ENCODE data around the gene SCUBE1. TPM values are rescaled to one million over a fixed set of nuclear protein-coding genes. Genes with fewer than 3 reads are reported as not detected.

SCUBE1 gene
- total RNA-seq, 1 donor from 2014 or later = 0.91 TPM

DNA sequence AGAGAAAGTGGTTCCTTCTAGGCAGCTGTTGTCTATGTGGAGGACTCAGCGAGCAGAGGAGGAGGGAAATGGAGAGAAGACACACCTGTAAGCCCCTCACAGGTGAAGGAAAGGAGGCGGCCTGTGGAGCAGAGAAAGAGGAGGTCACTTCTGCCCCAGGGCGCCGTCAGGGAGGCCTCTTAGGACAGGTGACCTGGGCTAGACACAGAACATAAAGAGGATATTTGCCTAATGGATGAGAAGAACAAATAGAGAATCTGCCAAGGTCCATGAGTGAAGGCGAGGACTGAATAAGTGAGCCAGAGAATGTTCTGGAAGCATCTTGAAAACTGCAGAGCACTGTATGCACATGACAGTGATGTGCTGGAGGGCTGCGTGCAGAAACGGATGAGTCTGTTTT, 2.2 kb upstream of the SCUBE1 start:
- DNase-seq (ENCODE audit: extremely low spot score, unreplicated experiment) = no peak
- Mint-ChIP-seq H3K27me3 (ENCODE audit: unreplicated experiment) (peaks cover 75% of the 10 kb centered on the region), H3K9me3 (ENCODE audit: unreplicated experiment) (no peaks in the 10 kb centered on the region), H3K27ac (ENCODE audit: unreplicated experiment) (no peak overlapping the region), H3K4me3 (ENCODE audit: unreplicated experiment) (no peak overlapping the region), H3K36me3 (ENCODE audit: unreplicated experiment) (no peaks in the 10 kb centered on the region), H3K4me1 (ENCODE audit: unreplicated experiment) (peaks cover 2% of the 10 kb centered on the region)
- TF ChIP-seq, protein P1, sequence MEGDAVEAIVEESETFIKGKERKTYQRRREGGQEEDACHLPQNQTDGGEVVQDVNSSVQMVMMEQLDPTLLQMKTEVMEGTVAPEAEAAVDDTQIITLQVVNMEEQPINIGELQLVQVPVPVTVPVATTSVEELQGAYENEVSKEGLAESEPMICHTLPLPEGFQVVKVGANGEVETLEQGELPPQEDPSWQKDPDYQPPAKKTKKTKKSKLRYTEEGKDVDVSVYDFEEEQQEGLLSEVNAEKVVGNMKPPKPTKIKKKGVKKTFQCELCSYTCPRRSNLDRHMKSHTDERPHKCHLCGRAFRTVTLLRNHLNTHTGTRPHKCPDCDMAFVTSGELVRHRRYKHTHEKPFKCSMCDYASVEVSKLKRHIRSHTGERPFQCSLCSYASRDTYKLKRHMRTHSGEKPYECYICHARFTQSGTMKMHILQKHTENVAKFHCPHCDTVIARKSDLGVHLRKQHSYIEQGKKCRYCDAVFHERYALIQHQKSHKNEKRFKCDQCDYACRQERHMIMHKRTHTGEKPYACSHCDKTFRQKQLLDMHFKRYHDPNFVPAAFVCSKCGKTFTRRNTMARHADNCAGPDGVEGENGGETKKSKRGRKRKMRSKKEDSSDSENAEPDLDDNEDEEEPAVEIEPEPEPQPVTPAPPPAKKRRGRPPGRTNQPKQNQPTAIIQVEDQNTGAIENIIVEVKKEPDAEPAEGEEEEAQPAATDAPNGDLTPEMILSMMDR (IDR thresholded peaks at IDR 0.05) = no peak

DNA sequence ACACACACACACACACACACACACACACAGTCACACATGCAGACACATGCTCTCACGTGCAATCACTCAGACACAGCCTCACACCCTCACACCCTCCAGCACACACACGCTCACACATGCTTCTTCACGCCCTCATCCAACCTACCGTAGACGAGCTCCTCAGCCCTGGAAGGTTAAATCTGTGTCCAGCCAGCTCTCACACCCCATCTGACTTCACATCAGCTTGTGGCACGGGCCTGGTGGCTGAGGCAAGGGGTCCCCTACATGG, 1.3 kb upstream of the SCUBE1 start:
- TF ChIP-seq, protein P1 (IDR thresholded peaks at IDR 0.05) = no peak
- peaks cover 71% of the 10 kb centered on the region for H3K27me3 Mint-ChIP-seq (ENCODE audit: unreplicated experiment)
- peaks cover 2% of the 10 kb centered on the region for H3K4me1 Mint-ChIP-seq (ENCODE audit: unreplicated experiment)
- no peak overlapping the region for H3K4me3 Mint-ChIP-seq (ENCODE audit: unreplicated experiment)
- H3K36me3 Mint-ChIP-seq (ENCODE audit: unreplicated experiment) = no peaks in the 10 kb centered on the region
- DNase-seq (ENCODE audit: extremely low spot score, unreplicated experiment) = no peak
- no peaks in the 10 kb centered on the region for H3K9me3 Mint-ChIP-seq (ENCODE audit: unreplicated experiment)
- H3K27ac Mint-ChIP-seq (ENCODE audit: unreplicated experiment) = no peak overlapping the region

DNA sequence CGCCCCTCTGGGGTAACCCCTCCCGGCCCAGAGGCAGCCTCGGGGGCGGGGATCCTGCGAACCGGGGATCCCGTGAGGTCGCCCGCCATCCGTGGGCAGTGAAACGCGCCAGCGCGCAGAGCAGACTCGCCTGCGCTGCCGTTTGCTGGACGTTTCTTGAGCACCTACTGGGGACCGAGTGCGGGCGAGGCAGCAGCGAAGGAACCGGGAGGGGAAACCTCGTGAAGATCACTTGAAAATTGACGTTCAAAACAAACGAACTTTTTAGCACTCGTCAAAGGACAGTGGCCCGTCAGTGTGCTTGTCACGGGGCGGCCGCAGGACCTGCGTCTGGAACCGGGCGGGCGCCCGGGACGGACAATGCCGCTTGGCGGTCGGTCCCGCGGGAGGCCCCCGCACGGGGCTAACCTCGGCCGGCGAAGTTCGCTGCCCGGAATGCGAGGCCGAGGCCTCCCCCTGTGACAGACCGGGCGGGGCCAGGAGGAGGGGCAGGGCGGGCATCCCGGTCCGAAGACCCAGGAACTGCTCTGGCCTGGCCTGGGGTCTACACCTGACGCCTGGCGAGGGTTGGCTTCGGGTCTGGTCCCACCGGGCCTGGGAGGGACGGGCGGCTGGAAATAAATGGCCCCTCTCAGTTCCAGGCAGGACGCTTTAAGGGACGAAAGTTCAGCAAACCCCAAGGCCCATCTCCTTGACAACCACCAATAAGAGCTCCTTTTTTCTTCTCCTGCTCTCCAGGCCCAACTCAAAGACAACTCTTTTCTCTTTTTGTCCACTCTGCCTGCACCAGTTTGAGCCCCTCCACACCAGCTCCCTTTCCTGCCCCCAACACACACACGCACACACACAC, 723 bp upstream of the SCUBE1 start:
- Mint-ChIP-seq H3K36me3 (ENCODE audit: unreplicated experiment) (no peaks in the 10 kb centered on the region), H3K4me1 (ENCODE audit: unreplicated experiment) (peaks cover 2% of the 10 kb centered on the region), H3K4me3 (ENCODE audit: unreplicated experiment) (no peak overlapping the region), H3K9me3 (ENCODE audit: unreplicated experiment) (no peaks in the 10 kb centered on the region), H3K27ac (ENCODE audit: unreplicated experiment) (no peak overlapping the region), H3K27me3 (ENCODE audit: unreplicated experiment) (peaks cover 67% of the 10 kb centered on the region)
- no peak for DNase-seq (ENCODE audit: extremely low spot score, unreplicated experiment)
- TF ChIP-seq, protein P1 (IDR thresholded peaks at IDR 0.05) = no peak

DNA sequence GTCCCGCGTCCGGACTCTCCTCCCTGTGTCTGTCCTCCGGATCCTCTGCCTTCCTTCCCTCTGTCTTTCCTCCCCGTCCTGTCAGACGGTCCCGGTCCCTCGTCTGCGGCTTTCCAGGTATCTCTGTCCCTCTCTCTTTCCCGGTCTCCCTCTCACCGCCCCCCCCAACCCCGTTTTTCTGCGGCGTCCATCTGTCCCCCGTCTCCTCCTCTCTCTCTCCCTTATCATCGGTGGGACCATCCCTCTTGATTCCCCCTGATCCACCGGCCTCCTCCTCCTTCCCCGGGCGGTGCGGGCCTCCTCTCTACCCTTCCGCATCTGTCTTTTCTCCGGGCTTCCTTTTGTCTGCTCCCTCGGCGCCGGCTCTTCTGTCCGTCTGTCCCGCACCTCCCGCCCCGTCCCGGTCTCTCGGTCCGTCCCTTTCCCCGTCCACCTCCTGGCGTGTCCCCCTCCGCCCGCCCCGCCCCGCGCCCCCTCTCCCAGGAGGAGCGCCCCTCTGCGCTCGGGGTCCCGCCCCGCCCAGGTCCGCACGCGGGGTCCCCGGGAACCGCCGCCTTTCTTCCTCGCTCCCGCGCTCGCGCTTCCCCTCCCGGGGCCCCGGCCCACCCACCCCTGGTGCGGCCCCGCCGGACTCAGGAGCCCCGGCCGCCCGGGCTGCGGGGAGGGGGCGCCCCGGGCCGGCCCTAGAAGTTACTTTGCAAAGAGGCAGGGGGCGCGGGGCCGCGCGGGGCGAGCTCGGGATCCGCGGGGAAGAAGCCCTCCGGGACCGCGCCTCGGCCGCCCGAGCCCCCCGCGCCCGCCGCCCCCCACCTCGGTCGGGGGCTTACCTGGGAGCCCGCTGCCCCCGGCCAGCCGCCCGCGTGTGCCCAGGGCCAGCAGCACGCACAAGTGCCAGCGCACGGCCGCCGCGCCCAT, 568 bp downstream of the SCUBE1 start:
- Mint-ChIP-seq H3K27me3 (ENCODE audit: unreplicated experiment) (peaks cover 64% of the 10 kb centered on the region), H3K9me3 (ENCODE audit: unreplicated experiment) (no peaks in the 10 kb centered on the region), H3K36me3 (ENCODE audit: unreplicated experiment) (no peaks in the 10 kb centered on the region), H3K27ac (ENCODE audit: unreplicated experiment) (no peak overlapping the region), H3K4me3 (ENCODE audit: unreplicated experiment) (peak overlapping the region; percentile 45), H3K4me1 (ENCODE audit: unreplicated experiment) (peaks cover 2% of the 10 kb centered on the region)
- DNase-seq (ENCODE audit: extremely low spot score, unreplicated experiment) = no peak
- TF ChIP-seq, protein P1 (IDR thresholded peaks at IDR 0.05) = no peak

DNA sequence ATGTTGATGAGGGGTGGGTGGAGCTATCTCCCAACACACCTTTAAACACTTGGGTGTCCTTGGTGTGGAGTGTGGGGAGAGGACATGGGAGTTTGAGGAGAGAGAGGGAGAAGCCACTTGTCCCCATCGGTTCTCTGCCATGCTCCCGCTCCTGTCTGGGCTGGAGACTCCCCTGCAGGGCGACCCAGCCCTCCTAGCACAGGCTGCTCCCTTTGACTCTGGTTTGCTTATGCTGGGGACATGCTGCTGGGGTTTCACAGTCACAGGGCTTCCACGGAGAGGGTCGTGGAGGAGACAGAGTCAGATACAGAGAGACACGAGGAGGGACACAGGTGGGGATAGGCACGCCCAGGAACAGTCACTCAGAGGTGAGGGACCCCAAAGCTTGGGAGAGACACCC, 1.6 kb downstream of the SCUBE1 start:
- Mint-ChIP-seq H3K36me3 (ENCODE audit: unreplicated experiment) (no peaks in the 10 kb centered on the region), H3K27me3 (ENCODE audit: unreplicated experiment) (peaks cover 58% of the 10 kb centered on the region), H3K4me3 (ENCODE audit: unreplicated experiment) (no peak overlapping the region), H3K27ac (ENCODE audit: unreplicated experiment) (no peak overlapping the region), H3K4me1 (ENCODE audit: unreplicated experiment) (peaks cover 2% of the 10 kb centered on the region), H3K9me3 (ENCODE audit: unreplicated experiment) (no peaks in the 10 kb centered on the region)
- TF ChIP-seq, protein P1 (IDR thresholded peaks at IDR 0.05) = no peak
- DNase-seq (ENCODE audit: extremely low spot score, unreplicated experiment) = no peak
